Panc1 (cell line): Measurements from ENCODE around the gene COPS7A. TPM values are rescaled to one million over a fixed set of nuclear protein-coding genes. Genes with fewer than 3 reads are reported as not detected.
"Not testable (repeated sequence)": the region's sequence is repeated elsewhere in the genome, so short reads cannot be mapped to it uniquely, and the experiment has no call there.

ENCODE experiments used
- ATAC-seq: fragments of 200-7000 bp; cut with Tn5 transposase; 2 replicates; pipeline ENCODE4 v1.9.1; 2020; ENCODE audit warnings: mild to moderate bottlenecking, moderate library complexity
- BruUV-seq: library from RNA; stranded (reverse); fragments of 400-500 nt; replicated peaks from 2 replicates; lab custom pipeline; 2021; lab: Mats Ljungman, UMichigan
- CTCF ChIA-PET: fragments of 300-600 bp; sonication (Branson Sonifier 250); formaldehyde crosslinking; loops from one replicate; lab custom pipeline; 2022; ENCODE audit warnings: antibody characterized with exemption; lab: Charles Lee
- POLR2A ChIA-PET: fragments of 300-600 bp; sonication (Branson Sonifier 250); formaldehyde crosslinking; loops from one replicate; lab custom pipeline; 2022; ENCODE audit warnings: antibody characterized with exemption; lab: Charles Lee
- DNase-seq: peaks from one replicate; pipeline ENCODE4 v3.0.0-alpha.2; 2010; ENCODE audit warnings: low read depth, low spot score
- H3K27ac ChIP-seq: 2 replicates; pipeline ENCODE4 v1.5.1; 2011; ENCODE audit warnings: mild to moderate bottlenecking, low read length, inconsistent platforms
- H3K27me3 ChIP-seq: fragments of 200-500 bp; sonication (Bioruptor generic); 2 replicates; pipeline ENCODE4 v1.6.0; 2014; ENCODE audit warnings: low read length, inconsistent platforms; ENCODE audit not compliant: control insufficient read depth, insufficient read depth
- H3K36me3 ChIP-seq: fragments of 200-500 bp; sonication (Bioruptor generic); 2 replicates; pipeline ENCODE4 v1.5.1; 2014; ENCODE audit warnings: inconsistent platforms, mild to moderate bottlenecking, low read length, moderate library complexity; ENCODE audit not compliant: control insufficient read depth, insufficient read depth
- H3K4me1 ChIP-seq: 2 replicates; pipeline ENCODE4 v1.5.1; 2011; ENCODE audit warnings: inconsistent platforms, mild to moderate bottlenecking, low read length, moderate library complexity; ENCODE audit not compliant: control insufficient read depth, insufficient read depth
- H3K4me3 ChIP-seq, 2 experiments: 2 replicates each; pipeline ENCODE4 v1.5.1; 2011 to 2012; ENCODE audit warnings: low read depth in 2 of 2, low read length in 2 of 2, mild to moderate bottlenecking in 2 of 2, inconsistent platforms in 1 of 2, moderate library complexity in 1 of 2
- H3K9me3 ChIP-seq: fragments of 200-500 bp; sonication (Bioruptor generic); 2 replicates; pipeline ENCODE4 v1.5.1; 2014; ENCODE audit warnings: low read depth, mild to moderate bottlenecking, inconsistent platforms, low read length, moderate library complexity; ENCODE audit not compliant: control insufficient read depth, insufficient read depth
- CTCF ChIP-seq: fragments of 450-650 bp; IDR thresholded peaks from 2 replicates; pipeline ENCODE4 v1.5.1; 2017; ENCODE audit warnings: mild to moderate bottlenecking
- POLR2AphosphoS5 ChIP-seq: IDR thresholded peaks from 2 replicates; pipeline ENCODE4 v1.6.1; 2012; ENCODE audit warnings: mild to moderate bottlenecking, low read depth, low read length, moderate library complexity
- SIN3A ChIP-seq: IDR thresholded peaks from 2 replicates; pipeline ENCODE4 v1.6.1; 2012; ENCODE audit warnings: low read depth, mild to moderate bottlenecking, low read length, moderate library complexity, borderline replicate concordance; ENCODE audit not compliant: insufficient read depth
- TCF7L2 ChIP-seq: IDR thresholded peaks from 2 replicates; pipeline ENCODE4 v1.6.1; 2011; ENCODE audit warnings: mild to moderate bottlenecking, low read depth, low read length, inconsistent platforms
- in situ Hi-C: cut with HindIII; loops from 2 replicates; pipeline ENCODE4 v1.10.0; 2016; ENCODE audit warnings: low sequenced_read_pairs, low pct_unique_long_range_greater_than_20kb
- intact Hi-C: fragments of 100-400 bp; cut with micrococcal nuclease; formaldehyde crosslinking; loops from one replicate; pipeline ENCODE4 v1.10.0; 2022; ENCODE audit not compliant: unreplicated experiment
- total RNA-seq: library from RNA; stranded (reverse); gene quantifications from one replicate; pipeline ENCODE4 v1.2.1, GENCODE V29; 2021; ENCODE audit not compliant: unreplicated experiment
- TF ChIP-seq, protein P1 (sequence below), 2 experiments: IDR thresholded peaks; 2 replicates each; pipeline ENCODE4 v1.6.1; 2011 to 2012; ENCODE audit warnings: low read depth in 2 of 2, control low read depth in 1 of 2, low read length in 1 of 2, mild to moderate bottlenecking in 1 of 2, moderate library complexity in 1 of 2; ENCODE audit not compliant: insufficient read depth in 1 of 2

COPS7A gene
- total RNA-seq, 1 experiment from 2014 or later: 37.5 TPM

GRCh38 chr12:6703631-6704030 lies 20.2 kb upstream of the COPS7A start:
- ChIA-PET CTCF (no interaction called here), POLR2A (no interaction called here)
- in situ Hi-C loops (no loop called here), intact Hi-C loops (no loop called here)
- no peak for DNase-seq
- H3K27me3 ChIP-seq: peaks cover 11% of the 10 kb centered on the region
- no peak overlapping the region for H3K4me3 ChIP-seq
- no peaks in the 10 kb centered on the region for H3K36me3 ChIP-seq
- H3K9me3 ChIP-seq: no peaks in the 10 kb centered on the region
- peak; percentile 46 for ATAC-seq
- no peaks in the 10 kb centered on the region for H3K4me1 ChIP-seq
- TF ChIP-seq POLR2AphosphoS5 (no peak), CTCF (no peak), SIN3A (no peak), TCF7L2 (no peak)
- TF ChIP-seq, protein P1, sequence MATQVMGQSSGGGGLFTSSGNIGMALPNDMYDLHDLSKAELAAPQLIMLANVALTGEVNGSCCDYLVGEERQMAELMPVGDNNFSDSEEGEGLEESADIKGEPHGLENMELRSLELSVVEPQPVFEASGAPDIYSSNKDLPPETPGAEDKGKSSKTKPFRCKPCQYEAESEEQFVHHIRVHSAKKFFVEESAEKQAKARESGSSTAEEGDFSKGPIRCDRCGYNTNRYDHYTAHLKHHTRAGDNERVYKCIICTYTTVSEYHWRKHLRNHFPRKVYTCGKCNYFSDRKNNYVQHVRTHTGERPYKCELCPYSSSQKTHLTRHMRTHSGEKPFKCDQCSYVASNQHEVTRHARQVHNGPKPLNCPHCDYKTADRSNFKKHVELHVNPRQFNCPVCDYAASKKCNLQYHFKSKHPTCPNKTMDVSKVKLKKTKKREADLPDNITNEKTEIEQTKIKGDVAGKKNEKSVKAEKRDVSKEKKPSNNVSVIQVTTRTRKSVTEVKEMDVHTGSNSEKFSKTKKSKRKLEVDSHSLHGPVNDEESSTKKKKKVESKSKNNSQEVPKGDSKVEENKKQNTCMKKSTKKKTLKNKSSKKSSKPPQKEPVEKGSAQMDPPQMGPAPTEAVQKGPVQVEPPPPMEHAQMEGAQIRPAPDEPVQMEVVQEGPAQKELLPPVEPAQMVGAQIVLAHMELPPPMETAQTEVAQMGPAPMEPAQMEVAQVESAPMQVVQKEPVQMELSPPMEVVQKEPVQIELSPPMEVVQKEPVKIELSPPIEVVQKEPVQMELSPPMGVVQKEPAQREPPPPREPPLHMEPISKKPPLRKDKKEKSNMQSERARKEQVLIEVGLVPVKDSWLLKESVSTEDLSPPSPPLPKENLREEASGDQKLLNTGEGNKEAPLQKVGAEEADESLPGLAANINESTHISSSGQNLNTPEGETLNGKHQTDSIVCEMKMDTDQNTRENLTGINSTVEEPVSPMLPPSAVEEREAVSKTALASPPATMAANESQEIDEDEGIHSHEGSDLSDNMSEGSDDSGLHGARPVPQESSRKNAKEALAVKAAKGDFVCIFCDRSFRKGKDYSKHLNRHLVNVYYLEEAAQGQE (IDR thresholded peaks at IDR 0.05; ENCODE audit: insufficient read depth in 1 of 2, low read depth in 2 of 2, low read length in 1 of 2): no peak
- no TSS peak for BruUV-seq
- no peak overlapping the region for H3K27ac ChIP-seq

DNA sequence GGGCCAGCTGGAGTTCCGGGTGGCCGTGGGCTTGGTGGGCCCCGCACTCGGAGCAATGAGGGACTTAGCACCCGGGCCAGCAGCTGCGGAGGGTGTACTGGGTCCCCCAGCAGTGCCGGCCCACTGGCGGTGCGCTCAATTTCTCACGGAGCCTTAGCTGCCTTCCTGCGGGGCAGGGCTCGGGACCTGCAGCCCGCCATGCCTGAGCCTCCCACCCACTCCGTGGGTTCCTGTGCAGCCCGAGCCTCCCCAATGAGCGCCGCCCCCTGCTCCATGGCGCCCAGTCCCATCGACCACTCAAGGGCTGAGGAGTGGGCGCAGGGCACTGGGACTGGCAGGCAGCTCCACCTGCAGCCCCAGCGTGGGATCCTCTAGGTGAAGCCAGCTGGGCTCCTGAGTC lies 15.5 kb upstream of the COPS7A start:
- CTCF ChIA-PET, POLR2A ChIA-PET: not testable (repeated sequence)

DNA sequence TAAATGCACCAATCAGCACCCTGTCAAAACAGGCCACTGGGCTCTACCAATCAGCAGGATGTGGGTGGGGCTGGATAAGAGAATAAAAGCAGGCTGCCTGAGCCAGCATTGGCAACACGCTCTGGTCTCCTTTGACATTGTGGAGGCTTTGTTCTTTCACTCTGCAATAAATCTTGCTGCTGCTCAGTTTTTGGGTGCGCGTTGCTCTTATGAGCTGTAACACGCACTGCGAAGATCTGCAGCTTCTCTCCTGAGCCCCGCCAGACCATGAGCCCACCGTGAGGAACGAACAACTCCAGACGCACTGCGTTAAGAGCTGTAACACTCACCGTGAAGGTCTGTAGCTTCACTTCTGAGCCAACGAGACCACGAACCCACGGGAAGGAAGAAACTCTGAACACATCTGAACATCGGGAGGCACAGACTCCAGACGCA lies 14.9 kb upstream of the COPS7A start:
- Histone ChIP-seq H3K4me1 (no peaks in the 10 kb centered on the region), H3K27ac (no peak overlapping the region), H3K9me3 (no peaks in the 10 kb centered on the region), H3K4me3 (no peak overlapping the region), H3K27me3 (no peaks in the 10 kb centered on the region), H3K36me3 (no peaks in the 10 kb centered on the region)
- TF ChIP-seq, protein P1 (IDR thresholded peaks at IDR 0.05; ENCODE audit: insufficient read depth in 1 of 2, low read depth in 2 of 2, low read length in 1 of 2): no peak
- TF ChIP-seq TCF7L2: no peak
- TF ChIP-seq CTCF: no peak
- TF ChIP-seq POLR2AphosphoS5: no peak
- TF ChIP-seq SIN3A: no peak
- CTCF ChIA-PET: no interaction called here
- POLR2A ChIA-PET: interaction anchor here (0.7 kb wide), 1 partner anchor 43 kb away, joined by 3 read pairs; no protein-coding TSS in a partner anchor
- in situ Hi-C loops: no loop called here
- no peak for DNase-seq
- ATAC-seq: no peak
- BruUV-seq: no TSS peak
- intact Hi-C loops: no loop called here

More for the DNA sequence above, 15.5 kb upstream of the COPS7A start:
- H3K27ac ChIP-seq, ATAC-seq, H3K36me3 ChIP-seq, H3K27me3 ChIP-seq, H3K4me1 ChIP-seq, DNase-seq, in situ Hi-C loops, intact Hi-C loops, BruUV-seq, H3K9me3 ChIP-seq, H3K4me3 ChIP-seq: not testable (repeated sequence)
